Progenitor cell of endocrine pancreas (in vitro differentiated cells): ENCODE results near the gene HEATR5A. TPM values are rescaled to one million over a fixed set of nuclear protein-coding genes. Genes with fewer than 3 reads are reported as not detected.

Experiments used
- DNase-seq: peaks from one replicate; pipeline ENCODE4 v3.0.0; 2021; ENCODE audit warnings: low spot score; ENCODE audit not compliant: unreplicated experiment
- H3K27ac Mint-ChIP-seq: 2 replicates; pipeline ENCODE4 v1.8.0; 2021; ENCODE audit warnings: mild to moderate bottlenecking, moderate library complexity, mixed read lengths
- H3K27me3 Mint-ChIP-seq: 2 replicates; pipeline ENCODE4 v1.8.0; 2021; ENCODE audit warnings: mixed read lengths
- H3K36me3 Mint-ChIP-seq: 2 replicates; pipeline ENCODE4 v1.8.0; 2022; ENCODE audit warnings: mixed read lengths; ENCODE audit not compliant: insufficient read depth
- H3K4me1 Mint-ChIP-seq: 2 replicates; pipeline ENCODE4 v1.8.0; 2021; ENCODE audit warnings: low read depth, mixed read lengths
- H3K4me3 Mint-ChIP-seq: 2 replicates; pipeline ENCODE4 v1.8.0; 2021; ENCODE audit warnings: low read depth, mild to moderate bottlenecking, moderate library complexity, mixed read lengths
- H3K9me3 Mint-ChIP-seq: 2 replicates; pipeline ENCODE4 v1.8.0; 2021; ENCODE audit warnings: low read depth, mixed read lengths
- total RNA-seq: library from RNA; stranded (reverse); gene quantifications from 2 replicates; pipeline ENCODE4 v1.2.1, GENCODE V29; 2021
- TF ChIP-seq, protein P1 (sequence below): fragments of 200-600 bp; sonication (generic); IDR thresholded peaks from one replicate; pipeline ENCODE4 v1.5.0; 2021; ENCODE audit warnings: antibody characterized with exemption, mild to moderate bottlenecking; ENCODE audit not compliant: unreplicated experiment

Gene HEATR5A
- total RNA-seq, 1 donor from 2014 or later = 28.3 TPM

GRCh38 chr14:31326111-31326510 lies 94.2 kb downstream of the HEATR5A start:
- Mint-ChIP-seq H3K9me3 (peaks cover 11% of the 10 kb centered on the region), H3K27ac (no peak overlapping the region), H3K4me1 (no peaks in the 10 kb centered on the region), H3K27me3 (no peaks in the 10 kb centered on the region), H3K4me3 (no peak overlapping the region), H3K36me3 (peaks cover 21% of the 10 kb centered on the region)
- no peak for DNase-seq
- TF ChIP-seq, protein P1, sequence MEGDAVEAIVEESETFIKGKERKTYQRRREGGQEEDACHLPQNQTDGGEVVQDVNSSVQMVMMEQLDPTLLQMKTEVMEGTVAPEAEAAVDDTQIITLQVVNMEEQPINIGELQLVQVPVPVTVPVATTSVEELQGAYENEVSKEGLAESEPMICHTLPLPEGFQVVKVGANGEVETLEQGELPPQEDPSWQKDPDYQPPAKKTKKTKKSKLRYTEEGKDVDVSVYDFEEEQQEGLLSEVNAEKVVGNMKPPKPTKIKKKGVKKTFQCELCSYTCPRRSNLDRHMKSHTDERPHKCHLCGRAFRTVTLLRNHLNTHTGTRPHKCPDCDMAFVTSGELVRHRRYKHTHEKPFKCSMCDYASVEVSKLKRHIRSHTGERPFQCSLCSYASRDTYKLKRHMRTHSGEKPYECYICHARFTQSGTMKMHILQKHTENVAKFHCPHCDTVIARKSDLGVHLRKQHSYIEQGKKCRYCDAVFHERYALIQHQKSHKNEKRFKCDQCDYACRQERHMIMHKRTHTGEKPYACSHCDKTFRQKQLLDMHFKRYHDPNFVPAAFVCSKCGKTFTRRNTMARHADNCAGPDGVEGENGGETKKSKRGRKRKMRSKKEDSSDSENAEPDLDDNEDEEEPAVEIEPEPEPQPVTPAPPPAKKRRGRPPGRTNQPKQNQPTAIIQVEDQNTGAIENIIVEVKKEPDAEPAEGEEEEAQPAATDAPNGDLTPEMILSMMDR = no peak

GRCh38 chr14:31323419-31323818 lies 96.9 kb downstream of the HEATR5A start:
- TF ChIP-seq, protein P1 = no peak
- Mint-ChIP-seq H3K4me1 (no peaks in the 10 kb centered on the region), H3K36me3 (peaks cover 6% of the 10 kb centered on the region), H3K27ac (no peak overlapping the region), H3K27me3 (no peaks in the 10 kb centered on the region), H3K4me3 (no peak overlapping the region), H3K9me3 (no peaks in the 10 kb centered on the region)
- DNase-seq = no peak

GRCh38 chr14:31320922-31321766 lies 99.2 kb downstream of the HEATR5A start:
- no peak overlapping the region for H3K27ac Mint-ChIP-seq
- TF ChIP-seq, protein P1 = no peak
- no peaks in the 10 kb centered on the region for H3K27me3 Mint-ChIP-seq
- H3K9me3 Mint-ChIP-seq = no peaks in the 10 kb centered on the region
- peaks cover 3% of the 10 kb centered on the region for H3K36me3 Mint-ChIP-seq
- DNase-seq = no peak
- no peak overlapping the region for H3K4me3 Mint-ChIP-seq
- H3K4me1 Mint-ChIP-seq = no peaks in the 10 kb centered on the region

GRCh38 chr14:31320216-31320615 lies 100.1 kb downstream of the HEATR5A start:
- Mint-ChIP-seq H3K36me3 (peaks cover 3% of the 10 kb centered on the region), H3K27ac (no peak overlapping the region), H3K27me3 (no peaks in the 10 kb centered on the region), H3K4me1 (no peaks in the 10 kb centered on the region), H3K9me3 (no peaks in the 10 kb centered on the region), H3K4me3 (no peak overlapping the region)
- TF ChIP-seq, protein P1 = no peak
- no peak for DNase-seq

GRCh38 chr14:31319701-31320100 lies 100.6 kb downstream of the HEATR5A start:
- Mint-ChIP-seq H3K9me3 (no peaks in the 10 kb centered on the region), H3K27me3 (no peaks in the 10 kb centered on the region), H3K27ac (no peak overlapping the region), H3K36me3 (peaks cover 4% of the 10 kb centered on the region), H3K4me3 (no peak overlapping the region), H3K4me1 (no peaks in the 10 kb centered on the region)
- DNase-seq = no peak
- TF ChIP-seq, protein P1 = no peak
